Measurements from ENCODE around the gene BRF1. TPM values are rescaled to one million over a fixed set of nuclear protein-coding genes. Genes with fewer than 3 reads are reported as not detected.
"Not testable (repeated sequence)": the region's sequence is repeated elsewhere in the genome, so short reads cannot be mapped to it uniquely, and the experiment has no call there.

Gene BRF1
- total RNA-seq, 1 donor from 2014 or later, result 48.4 TPM

DNA sequence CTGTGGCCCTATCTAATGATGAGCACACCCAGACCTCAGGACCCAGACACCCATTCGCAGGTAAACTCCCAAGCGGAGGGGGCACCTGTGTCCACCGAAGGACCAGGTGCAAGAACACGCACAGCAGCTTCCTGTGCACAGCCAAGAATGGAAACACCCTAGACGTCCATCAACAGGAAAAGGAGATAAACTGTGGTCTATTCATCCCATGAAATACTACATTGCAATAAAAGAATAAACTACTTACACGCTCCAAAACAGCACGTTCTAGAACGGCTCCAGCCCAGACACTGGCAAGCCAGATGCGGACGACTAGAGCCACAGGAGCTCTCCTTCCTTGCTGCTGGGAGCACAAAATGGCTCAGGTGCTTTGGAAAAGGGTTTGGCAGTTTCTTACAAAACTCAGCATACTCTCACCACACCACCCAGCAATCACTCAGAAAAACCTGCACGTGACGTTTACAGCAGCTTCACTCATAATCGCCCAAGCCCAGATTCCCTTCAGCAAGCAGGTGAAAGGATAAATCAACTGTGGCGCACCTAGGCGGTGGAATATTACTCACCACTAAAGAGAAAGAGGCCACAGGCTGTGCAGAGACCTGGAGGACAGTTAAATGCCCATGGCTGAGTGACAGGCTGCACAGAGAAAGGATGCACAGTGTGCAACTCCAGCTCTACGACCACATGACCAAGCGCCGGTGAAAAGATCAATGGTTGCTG, 21.0 kb downstream of the BRF1 start:
- intact Hi-C loops (cut with DNase I), result no loop called here
- DNase-seq (ENCODE audit: low spot score) (no peak), ATAC-seq (no peak)

GRCh38 chr14:105277448-105277847, 23.4 kb downstream of the BRF1 start:
- ATAC-seq; DNase-seq (ENCODE audit: low spot score); intact Hi-C loops (cut with DNase I): not testable (repeated sequence)

DNA sequence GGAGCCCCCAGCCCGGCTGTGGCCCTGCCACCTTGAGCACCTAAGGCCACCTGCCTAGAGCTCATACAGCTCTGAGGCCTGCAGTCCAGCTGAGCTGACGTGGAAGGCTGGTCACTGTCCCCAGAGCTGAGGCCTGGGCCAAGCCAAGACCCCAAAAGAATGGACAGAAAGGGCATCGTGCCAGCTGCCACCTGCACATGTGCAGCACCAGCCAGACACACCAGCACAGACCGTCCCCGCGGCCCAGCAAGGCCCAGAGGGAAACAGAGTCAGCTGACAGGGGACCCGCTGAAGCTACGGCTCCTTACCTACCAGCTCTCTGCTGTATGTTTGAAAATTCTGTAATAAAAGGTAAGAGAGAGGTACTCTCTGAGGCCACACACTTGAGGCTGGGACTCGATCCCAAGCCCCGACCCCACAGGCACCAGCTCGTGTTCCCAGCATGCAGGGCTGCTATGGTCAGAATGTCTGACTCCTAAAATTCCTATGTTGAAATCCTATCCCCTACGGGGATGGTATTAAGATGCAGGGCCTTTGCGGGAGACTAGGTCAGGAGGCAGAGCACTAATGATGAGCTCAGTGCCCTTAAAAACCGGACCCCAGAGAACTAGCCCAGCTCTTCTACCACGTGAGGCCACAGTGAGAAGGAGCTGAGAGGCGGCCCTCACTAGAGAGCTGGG, 25.4 kb downstream of the BRF1 start:
- ATAC-seq, result peak; percentile 98
- intact Hi-C loops (cut with DNase I), result no loop called here
- DNase-seq (ENCODE audit: low spot score), result no peak

GRCh38 chr14:105274637-105275036, 26.2 kb downstream of the BRF1 start:
- intact Hi-C loops (cut with DNase I), result no loop called here
- ATAC-seq (no peak), DNase-seq (ENCODE audit: low spot score) (no peak)

- intact Hi-C loops (cut with DNase I), result no loop called here
- DNase-seq (ENCODE audit: low spot score) (no peak), ATAC-seq (no peak)
These were observed 27.7 kb downstream of the BRF1 start for GRCh38 chr14:105273062-105273461.

DNA sequence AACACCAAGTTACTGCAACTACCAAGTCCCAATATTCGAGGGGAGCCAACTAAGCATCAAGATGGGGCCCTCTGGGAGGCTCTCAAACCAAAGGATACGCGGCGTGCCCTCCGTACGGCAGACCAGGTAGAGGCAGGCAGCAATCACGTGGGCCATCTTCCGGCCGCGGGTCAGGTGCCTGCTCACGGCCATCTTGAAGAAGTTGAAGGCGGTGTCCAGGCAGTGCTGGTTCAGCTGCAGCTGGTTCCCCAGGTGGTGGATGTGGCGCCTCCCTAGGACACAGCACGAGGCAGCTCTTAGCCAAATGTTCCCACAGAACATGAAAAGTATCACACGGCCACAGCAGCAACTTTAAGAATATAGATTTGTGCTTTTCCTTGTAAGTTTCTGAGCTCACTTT, 28.2 kb downstream of the BRF1 start:
- intact Hi-C loops (cut with DNase I), result no loop called here
- DNase-seq (ENCODE audit: low spot score) (no peak), ATAC-seq (no peak)

- DNase-seq (ENCODE audit: low spot score), result no peak
- intact Hi-C loops (cut with DNase I), result no loop called here
- no peak for ATAC-seq
These were observed 29.4 kb downstream of the BRF1 start for GRCh38 chr14:105271224-105271890.

GRCh38 chr14:105269405-105269804, 31.4 kb downstream of the BRF1 start:
- no peak for DNase-seq (ENCODE audit: low spot score)
- ATAC-seq, result no peak
- intact Hi-C loops (cut with DNase I), result no loop called here

DNA sequence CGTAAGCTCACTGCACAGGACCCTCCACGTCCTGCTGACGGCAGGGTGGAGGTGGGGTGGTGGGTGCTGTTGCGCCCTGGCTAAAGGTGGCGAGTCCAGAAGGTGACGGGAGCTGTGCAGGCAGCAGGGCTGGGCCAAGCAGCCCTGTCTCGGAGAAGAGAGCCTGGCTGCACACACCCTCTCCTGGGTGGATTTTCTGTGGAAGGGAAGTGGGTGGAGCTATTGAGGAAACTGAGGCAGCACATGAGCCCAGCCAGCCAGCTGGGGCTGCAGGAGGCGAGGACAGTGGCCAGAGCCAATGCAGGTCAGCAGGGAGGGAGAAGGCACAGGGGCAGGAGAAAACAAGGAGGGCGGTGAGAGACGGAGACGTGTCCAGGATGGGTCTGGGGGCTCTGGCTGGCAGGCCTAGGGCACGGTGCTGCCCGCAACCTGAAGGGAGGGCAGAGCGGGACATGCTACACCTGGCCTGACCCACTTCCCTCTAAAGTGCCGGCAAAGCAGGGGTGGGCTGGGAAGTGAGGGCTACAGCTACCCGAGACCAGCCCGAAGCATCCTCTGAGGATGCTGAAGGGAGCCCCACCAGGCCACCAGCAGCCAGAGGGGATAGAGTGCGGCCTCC, 32.0 kb downstream of the BRF1 start:
- DNase-seq (ENCODE audit: low spot score), result no peak
- no peak for ATAC-seq
- intact Hi-C loops (cut with DNase I), result no loop called here

GRCh38 chr14:105267820-105268548, 32.8 kb downstream of the BRF1 start:
- intact Hi-C loops (cut with DNase I), result no loop called here
- ATAC-seq (peak; percentile 29), DNase-seq (ENCODE audit: low spot score) (no peak)

- peak; percentile 16 for ATAC-seq
- intact Hi-C loops (cut with DNase I), result no loop called here
These were observed 39.0 kb downstream of the BRF1 start for GRCh38 chr14:105261781-105262180.

GRCh38 chr14:105260959-105261358, 39.8 kb downstream of the BRF1 start:
- no peak for DNase-seq (ENCODE audit: low spot score)
- intact Hi-C loops (cut with DNase I), result no loop called here
- no peak for ATAC-seq

More at GRCh38 chr14:105261781-105262180, 39.0 kb downstream of the BRF1 start:
- DNase-seq (ENCODE audit: low spot score), result no peak

- no peak for DNase-seq (ENCODE audit: low spot score)
- ATAC-seq, result no peak
- intact Hi-C loops (cut with DNase I), result loop anchor here (10.0 kb wide), 1 partner anchor 76 kb away; no protein-coding TSS in a partner anchor
These were observed 42.0 kb downstream of the BRF1 start for GRCh38 chr14:105258846-105259245.

DNA sequence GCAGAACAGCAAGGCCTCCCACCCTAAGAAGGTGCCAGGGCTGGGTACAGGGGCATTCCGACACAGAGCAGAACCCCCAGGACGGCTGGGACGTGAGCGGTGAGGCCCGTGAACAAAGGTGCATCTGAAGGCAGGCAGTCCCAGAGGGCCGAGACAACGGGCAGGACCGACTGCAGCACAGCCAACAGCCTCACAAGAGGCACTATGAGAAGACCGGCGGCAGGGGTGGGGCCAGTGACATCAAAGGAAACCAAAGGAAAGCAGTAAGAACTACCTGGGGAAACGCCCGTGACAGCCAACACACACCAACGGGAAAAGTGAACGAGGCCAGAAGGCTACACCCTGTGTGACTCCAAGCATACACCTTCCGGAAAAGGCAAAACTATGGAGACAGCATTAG, 43.3 kb downstream of the BRF1 start:
- ATAC-seq (no peak), DNase-seq (ENCODE audit: low spot score) (no peak)
- intact Hi-C loops (cut with DNase I), result loop anchor here (10.0 kb wide), 1 partner anchor 77 kb away; no protein-coding TSS in a partner anchor

DNA sequence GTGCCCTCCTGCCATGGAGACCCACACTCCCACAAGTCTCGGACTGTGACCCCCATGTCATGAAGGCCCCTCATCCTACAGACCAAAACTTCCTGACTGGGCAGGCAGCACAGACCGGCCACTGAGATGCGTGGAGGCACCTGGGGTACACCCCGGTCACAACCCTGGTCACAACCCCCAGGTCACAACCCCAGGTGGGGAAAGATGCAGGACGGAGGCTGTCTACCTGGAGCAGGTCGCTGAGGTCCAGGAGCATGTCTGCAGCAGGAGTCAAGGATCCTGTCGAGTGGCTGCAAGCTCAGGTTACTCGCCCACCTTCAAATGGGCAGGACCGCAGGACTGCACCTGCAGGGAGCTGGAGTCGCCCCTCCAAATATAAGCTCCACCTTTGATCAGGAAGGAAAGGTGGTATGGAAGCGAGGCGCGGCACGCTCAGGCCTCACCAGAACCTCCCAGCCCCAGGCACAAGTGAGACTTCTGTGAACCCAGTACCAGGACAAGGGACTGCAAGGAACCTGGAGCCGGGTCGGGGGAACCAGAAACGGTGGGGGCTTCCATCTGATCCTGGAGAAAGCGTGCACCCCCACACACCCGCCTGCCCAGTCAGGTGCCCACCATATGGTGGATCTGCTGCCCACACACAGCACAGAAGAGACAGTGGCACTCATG, 44.4 kb downstream of the BRF1 start:
- ATAC-seq (no peak), DNase-seq (ENCODE audit: low spot score) (no peak)
- intact Hi-C loops (cut with DNase I), result loop anchor here (10.0 kb wide), 1 partner anchor 78 kb away; no protein-coding TSS in a partner anchor

DNA sequence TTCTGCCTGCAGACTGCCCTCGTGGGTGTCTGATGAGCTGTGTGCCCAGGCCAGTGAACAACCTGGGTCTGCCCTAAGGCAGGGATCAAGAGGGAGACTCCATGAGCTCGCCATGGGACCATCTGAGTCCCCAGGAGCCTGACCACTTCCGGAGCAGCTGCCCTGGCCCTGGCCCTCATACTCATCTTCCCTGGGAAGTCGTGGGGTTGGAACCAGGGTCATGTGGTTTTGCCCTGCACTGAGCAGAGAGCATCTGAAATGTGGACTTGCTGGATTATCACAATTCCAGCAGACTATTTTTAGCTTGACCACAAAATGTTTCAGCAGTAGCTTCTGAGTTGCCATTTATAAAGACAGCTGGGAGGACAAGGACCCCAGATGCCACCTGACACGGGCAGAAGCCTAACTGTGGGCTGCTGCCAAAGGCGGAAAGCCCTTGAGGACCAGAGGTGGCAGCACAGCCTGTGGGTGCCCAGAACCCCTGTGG, 45.7 kb downstream of the BRF1 start:
- DNase-seq (ENCODE audit: low spot score) (no peak), ATAC-seq (no peak)
- intact Hi-C loops (cut with DNase I), result loop anchor here (10.0 kb wide), 1 partner anchor 80 kb away; no protein-coding TSS in a partner anchor

- ATAC-seq, result no peak
- intact Hi-C loops (cut with DNase I), result loop anchor here (10.0 kb wide), 1 partner anchor 81 kb away; no protein-coding TSS in a partner anchor
- DNase-seq (ENCODE audit: low spot score), result no peak
These were observed 47.5 kb downstream of the BRF1 start for GRCh38 chr14:105253329-105253682.
